ENCODE measurements around the gene CAVIN4. TPM values are rescaled to one million over a fixed set of nuclear protein-coding genes. Genes with fewer than 3 reads are reported as not detected.

Gene CAVIN4
- total RNA-seq, 1 experiment from 2014 or later: 1.6 TPM

DNA sequence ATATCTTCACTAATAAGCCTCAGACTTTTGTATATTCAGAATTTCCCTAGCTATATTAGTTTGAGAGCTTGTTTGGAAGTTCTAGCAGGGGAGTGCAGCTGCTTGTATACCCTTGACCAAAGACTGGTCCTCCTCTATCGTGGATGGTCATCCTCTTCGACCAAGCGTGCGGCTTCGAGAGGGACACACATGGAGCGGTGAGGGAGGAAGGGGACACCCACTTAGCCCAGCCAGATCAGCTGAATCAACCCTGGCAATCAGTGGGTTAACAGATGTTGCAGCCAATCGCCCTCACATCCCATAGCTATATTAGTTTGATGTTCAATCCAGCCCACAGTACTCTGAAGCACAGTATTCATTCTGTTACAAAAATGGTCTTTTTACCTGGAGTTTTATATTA is 3.2 kb downstream of the CAVIN4 start:
- DNase-seq: no peak
- Histone ChIP-seq H3K36me3 (replicated peaks; ENCODE audit: control insufficient read depth, insufficient read depth, low read length) (peaks cover 13% of the 10 kb centered on the region), H3K27me3 (ENCODE audit: control insufficient read depth, insufficient read depth, low read length) (no peaks in the 10 kb centered on the region), H3K4me3 (ENCODE audit: insufficient read depth, low read depth, low read length) (no peak overlapping the region)

DNA sequence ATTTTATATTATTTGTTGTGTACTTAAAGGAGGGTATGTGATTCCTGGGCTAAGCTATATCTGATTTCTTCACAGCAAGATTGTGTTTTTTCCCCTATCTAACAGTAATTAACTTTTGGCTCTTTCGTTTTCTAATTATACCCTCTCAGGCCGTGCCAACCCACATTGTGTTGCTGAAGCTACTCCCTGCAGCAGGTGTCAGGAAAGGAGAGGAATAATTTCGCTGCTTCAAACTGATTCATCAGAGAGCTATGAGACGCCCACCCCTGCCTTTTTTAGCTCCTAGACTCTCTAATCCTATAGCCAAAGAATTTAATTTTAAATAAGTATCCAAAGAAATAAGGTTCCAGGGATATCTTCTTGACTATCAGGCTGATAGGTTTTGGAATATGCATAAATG is 3.8 kb downstream of the CAVIN4 start:
- no peaks in the 10 kb centered on the region for H3K27me3 ChIP-seq (ENCODE audit: control insufficient read depth, insufficient read depth, low read length)
- DNase-seq: no peak
- H3K36me3 ChIP-seq (replicated peaks; ENCODE audit: control insufficient read depth, insufficient read depth, low read length): peaks cover 14% of the 10 kb centered on the region
- H3K4me3 ChIP-seq (ENCODE audit: insufficient read depth, low read depth, low read length): no peak overlapping the region

DNA sequence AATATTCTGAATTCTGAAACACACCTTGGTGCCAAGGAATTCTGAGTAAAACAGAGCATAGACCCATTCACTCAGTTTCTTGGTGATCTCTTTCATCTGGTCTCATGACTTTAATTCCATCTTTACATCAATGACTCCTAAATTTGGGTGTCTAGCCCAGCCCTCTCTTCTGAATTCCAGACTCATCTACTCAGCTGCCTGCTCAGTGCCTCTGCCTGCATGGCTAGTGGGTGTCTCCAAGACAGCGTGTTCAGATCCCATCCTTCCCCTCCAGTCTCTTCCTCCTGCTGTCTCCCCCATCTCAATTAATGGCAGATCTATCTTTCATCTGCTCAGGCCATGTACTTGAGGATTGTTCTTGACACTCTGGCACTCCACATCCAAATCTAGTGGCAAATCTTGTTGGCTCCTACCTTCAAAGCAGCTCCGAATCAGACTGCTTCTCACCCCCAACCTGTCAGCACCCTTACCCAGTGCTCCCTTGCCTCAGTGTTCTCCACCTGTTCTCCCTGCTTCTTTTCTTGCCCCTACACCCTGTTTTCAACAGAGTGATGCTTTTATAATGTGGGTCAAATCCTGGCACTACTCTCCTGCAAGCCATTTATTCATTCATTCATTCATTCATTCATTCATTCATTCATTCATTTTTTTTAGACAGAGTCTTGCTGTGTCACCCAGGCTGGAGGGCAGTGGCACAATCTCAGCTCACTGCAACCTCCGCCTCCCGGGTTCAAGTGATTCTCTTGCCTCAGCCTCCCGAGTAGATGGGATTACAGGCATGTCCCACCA is 5.3 kb downstream of the CAVIN4 start:
- no peak for DNase-seq
- no peaks in the 10 kb centered on the region for H3K27me3 ChIP-seq (ENCODE audit: control insufficient read depth, insufficient read depth, low read length)
- H3K4me3 ChIP-seq (ENCODE audit: insufficient read depth, low read depth, low read length): no peak overlapping the region
- H3K36me3 ChIP-seq (replicated peaks; ENCODE audit: control insufficient read depth, insufficient read depth, low read length): peaks cover 11% of the 10 kb centered on the region

DNA sequence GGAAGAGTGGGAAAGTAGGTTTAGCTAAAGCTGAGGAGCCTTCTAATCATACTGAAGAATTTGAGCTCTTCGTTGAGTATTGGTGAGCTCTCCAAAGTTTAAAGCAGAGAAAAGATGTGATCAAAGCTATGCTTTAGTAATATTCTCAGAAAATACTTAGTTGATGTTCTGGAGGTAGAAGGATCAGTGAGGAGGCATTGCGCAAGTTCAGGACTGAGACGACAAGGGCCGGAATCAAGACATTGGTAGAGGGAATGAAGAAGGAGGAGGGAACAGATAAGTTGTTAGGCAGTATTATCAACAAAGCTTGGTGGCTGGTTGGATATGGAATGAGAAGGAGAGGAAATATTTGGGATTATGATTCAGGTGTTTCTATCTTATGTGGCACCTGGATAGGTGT is 7.1 kb downstream of the CAVIN4 start:
- peaks cover 11% of the 10 kb centered on the region for H3K36me3 ChIP-seq (replicated peaks; ENCODE audit: control insufficient read depth, insufficient read depth, low read length)
- H3K4me3 ChIP-seq (ENCODE audit: insufficient read depth, low read depth, low read length): no peak overlapping the region
- no peak for DNase-seq
- no peaks in the 10 kb centered on the region for H3K27me3 ChIP-seq (ENCODE audit: control insufficient read depth, insufficient read depth, low read length)

DNA sequence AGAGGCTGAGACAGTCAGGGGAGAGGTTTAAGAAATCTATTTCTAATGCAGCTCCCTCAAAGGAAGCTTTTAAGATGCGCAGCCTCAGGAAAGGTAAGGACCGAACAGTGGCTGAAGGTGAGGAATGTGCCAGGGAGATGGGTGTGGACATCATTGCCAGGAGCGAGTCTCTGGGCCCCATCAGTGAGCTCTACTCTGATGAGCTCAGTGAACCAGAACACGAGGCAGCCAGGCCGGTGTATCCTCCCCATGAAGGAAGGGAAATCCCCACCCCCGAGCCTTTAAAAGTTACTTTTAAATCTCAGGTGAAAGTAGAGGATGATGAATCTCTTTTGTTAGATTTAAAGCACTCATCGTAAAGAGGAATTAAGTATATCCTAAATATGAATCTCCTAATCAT is 8.2 kb downstream of the CAVIN4 start:
- Histone ChIP-seq H3K27me3 (ENCODE audit: control insufficient read depth, insufficient read depth, low read length) (no peaks in the 10 kb centered on the region), H3K4me3 (ENCODE audit: insufficient read depth, low read depth, low read length) (no peak overlapping the region), H3K36me3 (replicated peaks; ENCODE audit: control insufficient read depth, insufficient read depth, low read length) (peaks cover 10% of the 10 kb centered on the region)
- no peak for DNase-seq

DNA sequence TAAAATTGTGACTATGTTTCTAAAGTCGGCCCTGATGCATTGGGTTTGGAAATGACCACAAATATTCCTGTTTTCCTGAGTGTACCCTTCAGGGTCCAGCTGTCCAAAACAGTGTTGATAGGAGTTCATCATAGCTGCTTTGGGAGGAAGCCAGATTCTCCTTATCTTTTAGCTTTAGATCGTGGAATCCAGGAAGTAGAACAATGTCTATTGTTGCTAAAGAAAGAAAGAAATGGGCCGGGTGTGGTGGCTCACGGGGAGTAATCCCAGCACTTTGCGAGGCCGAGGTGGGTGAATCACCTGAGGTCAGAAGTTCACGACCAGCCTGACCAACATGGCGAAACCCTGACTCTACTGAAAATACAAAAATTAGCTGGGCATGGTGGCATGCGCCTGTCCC is 9.5 kb downstream of the CAVIN4 start:
- Histone ChIP-seq H3K27me3 (ENCODE audit: control insufficient read depth, insufficient read depth, low read length) (no peaks in the 10 kb centered on the region), H3K4me3 (ENCODE audit: insufficient read depth, low read depth, low read length) (no peak overlapping the region), H3K36me3 (replicated peaks; ENCODE audit: control insufficient read depth, insufficient read depth, low read length) (peaks cover 10% of the 10 kb centered on the region)
- DNase-seq: no peak

DNA sequence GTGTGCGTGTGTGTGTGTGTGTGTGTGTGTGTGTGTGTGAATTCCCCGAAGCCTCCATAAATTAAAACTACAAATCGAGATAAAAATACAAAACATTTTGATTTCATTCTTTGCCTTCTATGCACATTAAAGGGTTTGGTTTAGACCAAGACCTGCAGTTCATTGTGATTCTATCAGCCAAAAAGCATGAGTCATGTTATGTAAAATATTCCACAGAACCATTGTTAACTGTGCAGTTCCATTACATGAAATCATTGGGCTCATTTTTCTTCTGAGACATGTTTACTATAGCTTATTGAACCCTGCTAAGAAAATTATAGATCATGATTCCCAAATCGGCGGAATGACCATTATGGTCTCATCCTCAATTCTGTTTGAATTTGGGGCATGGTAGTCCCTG is 11.7 kb downstream of the CAVIN4 start:
- peaks cover 6% of the 10 kb centered on the region for H3K36me3 ChIP-seq (replicated peaks; ENCODE audit: control insufficient read depth, insufficient read depth, low read length)
- no peak overlapping the region for H3K4me3 ChIP-seq (ENCODE audit: insufficient read depth, low read depth, low read length)
- no peaks in the 10 kb centered on the region for H3K27me3 ChIP-seq (ENCODE audit: control insufficient read depth, insufficient read depth, low read length)
- DNase-seq: no peak

DNA sequence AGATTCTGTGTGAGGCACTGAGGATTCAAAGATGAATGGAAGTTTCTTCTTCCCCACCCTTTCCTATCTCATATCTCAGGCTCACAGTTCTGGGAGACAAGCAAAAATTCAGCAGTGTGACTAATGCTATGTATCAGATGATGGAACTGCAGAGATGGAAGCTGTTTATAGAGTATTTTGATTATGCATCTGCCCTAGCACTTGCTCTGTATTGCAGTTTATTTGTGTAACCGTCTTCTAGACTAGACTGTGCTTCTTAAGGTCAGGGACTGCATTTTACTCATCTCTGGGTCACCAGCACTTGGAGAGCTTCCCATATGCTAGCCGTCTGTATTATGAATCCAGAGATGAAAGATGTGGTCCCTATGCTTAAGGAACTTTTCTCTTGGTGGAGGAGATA is 12.6 kb downstream of the CAVIN4 start:
- Histone ChIP-seq H3K4me3 (ENCODE audit: insufficient read depth, low read depth, low read length) (no peak overlapping the region), H3K27me3 (ENCODE audit: control insufficient read depth, insufficient read depth, low read length) (no peaks in the 10 kb centered on the region), H3K36me3 (replicated peaks; ENCODE audit: control insufficient read depth, insufficient read depth, low read length) (peaks cover 6% of the 10 kb centered on the region)
- no peak for DNase-seq

DNA sequence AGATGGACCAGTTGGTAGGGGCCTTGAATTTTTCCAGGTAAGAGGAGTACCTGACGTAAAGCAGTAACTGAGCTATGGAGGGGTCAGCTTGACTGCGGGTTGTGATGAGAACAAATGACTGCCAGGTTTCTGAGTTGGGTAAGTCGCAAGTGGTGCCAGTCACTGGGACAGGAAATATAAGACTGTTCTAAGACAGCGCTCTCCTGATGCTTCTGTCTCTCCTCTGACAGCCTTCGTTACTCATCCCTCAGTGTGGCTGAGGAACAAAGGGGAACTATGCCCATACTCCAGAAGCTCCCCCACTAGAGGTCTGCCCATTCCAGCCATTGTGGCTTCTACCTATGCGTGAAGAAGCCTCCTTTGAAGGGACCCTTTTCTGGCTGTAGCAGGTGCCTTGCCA is 13.3 kb downstream of the CAVIN4 start:
- Histone ChIP-seq H3K36me3 (replicated peaks; ENCODE audit: control insufficient read depth, insufficient read depth, low read length) (peaks cover under 1% of the 10 kb centered on the region; the same call in 1 of the 2 replicates), H3K4me3 (ENCODE audit: insufficient read depth, low read depth, low read length) (no peak overlapping the region)

DNA sequence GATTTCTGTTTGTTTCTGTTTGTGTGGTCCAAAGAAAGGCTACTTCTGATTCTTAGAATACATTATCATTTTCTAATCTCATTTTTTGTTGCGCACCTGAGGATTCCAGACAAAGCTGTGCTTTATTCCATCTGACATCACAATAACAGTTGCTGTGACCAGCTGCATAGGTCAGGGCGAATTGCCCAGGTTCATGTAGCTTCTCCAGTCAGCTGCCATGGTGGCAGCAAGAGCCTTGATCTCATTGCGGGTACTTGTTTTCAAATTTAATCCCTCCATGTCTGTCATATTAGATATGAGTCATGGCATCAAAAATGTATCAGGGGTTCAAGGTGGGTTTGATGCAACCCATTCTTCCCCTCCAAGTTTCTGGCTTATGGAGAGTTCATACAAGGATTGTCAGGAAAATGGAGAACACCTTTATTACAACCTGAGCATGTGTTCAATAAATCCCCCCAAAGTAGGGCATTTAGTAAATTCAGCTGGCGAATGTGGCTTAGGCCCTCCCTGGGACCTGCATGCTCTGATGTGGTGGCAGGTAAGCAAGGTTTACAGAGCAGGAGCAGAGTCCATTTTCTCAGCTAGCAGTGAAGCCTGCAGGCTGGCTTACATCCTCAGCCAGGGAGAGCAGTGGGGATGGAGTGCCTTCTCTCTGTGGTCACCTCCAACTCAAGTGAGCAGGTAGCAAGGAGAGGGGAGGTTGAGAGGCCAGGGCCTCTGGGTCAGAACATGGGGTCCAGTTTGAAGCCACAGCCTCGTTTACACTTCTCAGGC is 13.9 kb downstream of the CAVIN4 start:
- Histone ChIP-seq H3K36me3 (replicated peaks; ENCODE audit: control insufficient read depth, insufficient read depth, low read length) (no peaks in the 10 kb centered on the region; the same call in 1 of the 2 replicates), H3K4me3 (ENCODE audit: insufficient read depth, low read depth, low read length) (no peak overlapping the region), H3K27me3 (ENCODE audit: control insufficient read depth, insufficient read depth, low read length) (no peaks in the 10 kb centered on the region)
- DNase-seq: no peak

More for the DNA sequence above, 13.3 kb downstream of the CAVIN4 start:
- DNase-seq: no peak
- no peaks in the 10 kb centered on the region for H3K27me3 ChIP-seq (ENCODE audit: control insufficient read depth, insufficient read depth, low read length)

DNA sequence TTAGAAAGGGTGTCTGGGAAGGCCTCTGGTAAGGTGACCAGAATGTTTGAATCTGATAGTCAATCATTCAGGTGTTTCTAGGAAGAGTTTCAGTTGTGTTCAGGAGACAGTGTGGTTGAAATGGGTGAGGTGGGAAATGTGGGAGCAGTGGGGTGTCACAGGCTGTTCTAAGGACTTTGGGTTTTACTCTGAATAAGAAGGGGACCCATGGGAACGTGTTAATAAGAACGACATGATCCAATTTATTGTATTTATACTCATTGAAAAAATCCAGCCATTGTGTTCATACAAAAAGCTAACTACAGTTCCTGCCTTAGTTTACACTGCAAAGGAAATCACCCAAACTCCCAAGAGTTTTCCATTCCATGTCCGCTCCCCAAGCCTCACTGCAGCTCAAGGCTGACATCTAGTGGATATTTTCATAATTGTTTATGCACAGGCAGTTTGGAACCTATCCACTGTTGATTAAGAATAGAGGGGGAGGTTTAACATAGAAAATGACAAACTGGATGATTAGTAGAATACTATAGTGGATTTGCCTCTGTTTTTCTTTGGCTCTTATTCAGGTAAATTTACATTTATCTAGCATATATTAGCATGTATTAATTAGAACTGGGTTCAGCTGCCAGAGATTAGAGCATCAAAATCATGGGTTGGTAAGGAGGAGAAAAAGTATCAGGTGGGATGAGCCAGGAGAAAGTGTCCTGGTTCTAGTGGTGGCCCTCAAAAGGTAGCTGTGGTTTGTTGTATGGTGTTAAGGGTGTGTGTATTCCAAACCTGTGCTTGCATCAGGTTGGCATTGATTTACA is 17.7 kb downstream of the CAVIN4 start:
- DNase-seq: peak; percentile 51
- H3K36me3 ChIP-seq (replicated peaks; ENCODE audit: control insufficient read depth, insufficient read depth, low read length): no peaks in the 10 kb centered on the region
- H3K27me3 ChIP-seq (ENCODE audit: control insufficient read depth, insufficient read depth, low read length): no peaks in the 10 kb centered on the region; the same call in 1 of the 2 replicates
- no peak overlapping the region for H3K4me3 ChIP-seq (ENCODE audit: insufficient read depth, low read depth, low read length)

DNA sequence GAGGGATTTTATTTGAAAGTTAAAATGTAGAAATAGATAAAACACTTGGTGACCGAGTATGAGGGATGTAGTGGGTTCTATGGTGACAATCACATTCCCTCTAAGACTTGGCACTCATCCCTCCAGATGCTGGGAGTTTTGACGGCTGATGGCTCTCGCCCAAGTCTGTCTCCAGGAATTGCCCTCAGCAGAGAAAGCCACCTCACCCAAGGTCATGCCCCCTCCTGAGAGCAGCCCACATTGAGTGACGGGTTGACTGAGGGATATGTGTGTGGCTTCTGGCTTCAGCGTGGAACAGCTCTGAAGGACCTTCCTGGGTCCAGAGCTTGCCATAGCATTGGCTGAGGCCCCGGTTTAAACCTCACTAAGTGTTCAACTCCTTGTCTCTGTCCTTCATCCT is 19.4 kb downstream of the CAVIN4 start:
- no peak for DNase-seq
- H3K27me3 ChIP-seq (ENCODE audit: control insufficient read depth, insufficient read depth, low read length): no peaks in the 10 kb centered on the region; the same call in 1 of the 2 replicates
- no peak overlapping the region for H3K4me3 ChIP-seq (ENCODE audit: insufficient read depth, low read depth, low read length)
- no peaks in the 10 kb centered on the region for H3K36me3 ChIP-seq (replicated peaks; ENCODE audit: control insufficient read depth, insufficient read depth, low read length)

DNA sequence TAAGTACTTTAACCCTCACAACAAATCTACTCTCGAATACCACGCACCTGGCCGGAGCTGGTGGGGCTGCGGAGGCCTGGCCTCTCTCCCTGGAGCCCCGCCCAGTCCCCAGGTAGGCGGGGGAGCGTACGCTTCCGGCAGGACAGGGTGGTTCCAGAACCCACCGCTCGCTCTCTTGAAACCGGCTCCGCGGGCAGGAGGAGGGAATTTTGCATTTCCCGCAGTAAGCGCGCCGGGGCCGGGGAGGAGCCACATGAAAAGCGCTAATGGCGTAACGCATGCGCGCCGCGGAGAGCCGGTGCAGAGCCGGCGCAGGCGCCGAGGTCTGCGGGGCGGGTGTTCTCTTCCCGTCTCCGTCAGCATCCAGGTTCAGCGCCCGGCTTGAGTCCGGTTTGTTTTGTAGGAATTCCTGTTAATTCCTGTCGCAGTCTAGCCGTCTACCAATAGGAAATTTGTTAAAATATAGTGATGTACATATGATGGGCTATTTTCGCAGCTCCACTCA is 20.8 kb downstream of the CAVIN4 start:
- peak; percentile 91 for DNase-seq
- H3K4me3 ChIP-seq (ENCODE audit: insufficient read depth, low read depth, low read length): peak overlapping the region; percentile 41
- H3K27me3 ChIP-seq (ENCODE audit: control insufficient read depth, insufficient read depth, low read length): no peaks in the 10 kb centered on the region; the same call in 1 of the 2 replicates

DNA sequence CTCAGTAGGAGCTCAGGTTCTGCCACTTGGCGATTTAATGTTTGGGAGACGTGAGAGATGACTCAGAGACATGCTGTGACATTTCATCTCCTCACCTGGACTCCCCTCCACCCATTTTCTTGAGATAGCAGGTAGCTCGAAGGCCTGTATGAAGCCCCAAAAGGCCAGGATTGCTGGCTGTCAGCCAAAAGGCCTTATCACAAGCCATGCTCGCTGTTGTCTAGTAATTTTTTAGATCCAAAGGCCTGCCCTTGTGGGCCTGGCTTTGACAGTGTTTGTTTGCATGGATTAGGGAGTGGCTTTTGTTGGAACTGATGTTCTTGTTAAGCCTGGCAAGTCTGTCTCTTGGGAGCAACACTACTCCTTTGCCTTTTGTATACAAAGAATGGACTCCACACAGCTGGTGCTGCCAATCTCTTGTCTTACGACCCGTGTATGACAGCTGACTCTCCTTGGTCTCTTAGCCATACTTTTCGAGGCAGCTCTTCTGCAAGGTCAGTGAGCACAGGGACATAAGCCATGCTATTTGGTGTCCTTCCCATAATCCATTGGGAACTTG is 22.7 kb downstream of the CAVIN4 start:
- Histone ChIP-seq H3K4me3 (ENCODE audit: insufficient read depth, low read depth, low read length) (no peak overlapping the region), H3K27me3 (ENCODE audit: control insufficient read depth, insufficient read depth, low read length) (no peaks in the 10 kb centered on the region; the same call in 1 of the 2 replicates), H3K36me3 (replicated peaks; ENCODE audit: control insufficient read depth, insufficient read depth, low read length) (no peaks in the 10 kb centered on the region)
- DNase-seq: no peak

More for the DNA sequence above, 20.8 kb downstream of the CAVIN4 start:
- H3K36me3 ChIP-seq (replicated peaks; ENCODE audit: control insufficient read depth, insufficient read depth, low read length): no peaks in the 10 kb centered on the region
